GM12878 (cell line): ENCODE measurements around the gene VPS18. TPM values are rescaled to one million over a fixed set of nuclear protein-coding genes. Genes with fewer than 3 reads are reported as not detected.

Source experiments
- BMI1 ChIP-seq: fragments of 450-650 bp; IDR thresholded peaks from 2 replicates; pipeline ENCODE4 v1.6.1; 2016; ENCODE audit warnings: mild to moderate bottlenecking, moderate library complexity, borderline replicate concordance
- CBX5 ChIP-seq: sonication (generic); IDR thresholded peaks from 2 replicates; pipeline ENCODE4 v1.6.1; 2016; ENCODE audit warnings: low read depth, moderate library complexity, mild to moderate bottlenecking, inconsistent platforms
- CREB1 ChIP-seq: IDR thresholded peaks from 2 replicates; pipeline ENCODE4 v1.6.1; 2012; ENCODE audit warnings: low read depth, mild to moderate bottlenecking, inconsistent platforms
- DPF2 ChIP-seq: fragments of 450-650 bp; IDR thresholded peaks from 2 replicates; pipeline ENCODE4 v1.6.1; 2017; ENCODE audit warnings: mild to moderate bottlenecking
- EED ChIP-seq: sonication (generic); IDR thresholded peaks from 2 replicates; pipeline ENCODE4 v1.6.1; 2016; ENCODE audit warnings: antibody characterized with exemption, low read depth
- FOS ChIP-seq: IDR thresholded peaks from 3 replicates; pipeline ENCODE4 v1.6.1; 2011; ENCODE audit warnings: borderline replicate concordance; ENCODE audit not compliant: insufficient read length; ENCODE audit errors: extremely low read depth
- NBN ChIP-seq: fragments of 450-650 bp; IDR thresholded peaks from 2 replicates; pipeline ENCODE4 v1.6.1; 2016
- PAX8 ChIP-seq: fragments of 450-650 bp; IDR thresholded peaks from 2 replicates; pipeline ENCODE4 v1.6.1; 2017; ENCODE audit warnings: mild to moderate bottlenecking, moderate library complexity
- PML ChIP-seq: IDR thresholded peaks from 2 replicates; pipeline ENCODE4 v1.6.1; 2012; ENCODE audit warnings: low read length, inconsistent platforms
- SREBF1 ChIP-seq: IDR thresholded peaks from 2 replicates; pipeline ENCODE4 v1.6.1; 2012; ENCODE audit warnings: mild to moderate bottlenecking, low read length
- TCF7 ChIP-seq: IDR thresholded peaks from 2 replicates; pipeline ENCODE4 v1.6.1; 2014; ENCODE audit warnings: antibody characterized with exemption, borderline replicate concordance
- polyA plus RNA-seq, 11 experiments: library from polyadenylated mRNA; depleted of rRNA in 4 of 11; unstranded in 6 of 11; stranded (reverse) in 5 of 11; fragments of >200 nt; fragmentation: Nextera tagmentation in 4 of 11; fragmentation: Illumina TruSeq in 1 of 11; extraction: Ambion mirVana in 4 of 11; extraction: Trizol in 1 of 11; gene quantifications; 1 replicate in 1 of 11; 2 replicates in 10 of 11; pipeline versions ENCODE4 v1.2.1 to v1.2.3, GENCODE V29; 2011 to 2016; ENCODE audit warnings: inconsistent platforms in 2 of 11, missing spikeins in 2 of 11, low read depth in 1 of 11
- total RNA-seq, 4 experiments: library from RNA; depleted of rRNA in 3 of 4; stranded (reverse); fragments of >200 nt in 3 of 4; fragmentation: Illumina TruSeq in 1 of 4; extraction: Trizol in 1 of 4; gene quantifications; 2 replicates each; pipeline versions ENCODE4 v1.2.1 to v1.2.3, GENCODE V29; 2013 to 2021
- TF ChIP-seq, protein P1 (sequence below): fragments of 150-350 bp; IDR thresholded peaks from 2 replicates; pipeline ENCODE4 v1.6.1; 2016; ENCODE audit warnings: low read depth, low read length
- TF ChIP-seq, protein P2 (sequence below): fragments of 150-350 bp; IDR thresholded peaks from 2 replicates; pipeline ENCODE4 v1.6.1; 2014; ENCODE audit warnings: mild to moderate bottlenecking, low read depth, low read length
- TF ChIP-seq, protein P3 (sequence below): IDR thresholded peaks from 2 replicates; pipeline ENCODE4 v1.6.1; 2011; ENCODE audit warnings: borderline replicate concordance, low read depth, mild to moderate bottlenecking, moderate library complexity, mixed read lengths, low read length; ENCODE audit not compliant: insufficient read depth; ENCODE audit errors: extremely low read length
- TF ChIP-seq, protein P4 (sequence below): fragments of 450-650 bp; IDR thresholded peaks from 2 replicates; pipeline ENCODE4 v1.6.1; 2017; ENCODE audit warnings: antibody characterized with exemption, mild to moderate bottlenecking, moderate library complexity
- TF ChIP-seq, protein P5 (sequence below): fragments of 450-650 bp; IDR thresholded peaks from 2 replicates; pipeline ENCODE4 v1.6.1; 2016; ENCODE audit warnings: mild to moderate bottlenecking

VPS18 gene
- total and polyA plus RNA-seq, 10 of the 15 experiments (the other 5 are each of a cell fraction or from before 2014, with no cell fraction given) = 0.71 to 20.4 (median 10.6) TPM

DNA sequence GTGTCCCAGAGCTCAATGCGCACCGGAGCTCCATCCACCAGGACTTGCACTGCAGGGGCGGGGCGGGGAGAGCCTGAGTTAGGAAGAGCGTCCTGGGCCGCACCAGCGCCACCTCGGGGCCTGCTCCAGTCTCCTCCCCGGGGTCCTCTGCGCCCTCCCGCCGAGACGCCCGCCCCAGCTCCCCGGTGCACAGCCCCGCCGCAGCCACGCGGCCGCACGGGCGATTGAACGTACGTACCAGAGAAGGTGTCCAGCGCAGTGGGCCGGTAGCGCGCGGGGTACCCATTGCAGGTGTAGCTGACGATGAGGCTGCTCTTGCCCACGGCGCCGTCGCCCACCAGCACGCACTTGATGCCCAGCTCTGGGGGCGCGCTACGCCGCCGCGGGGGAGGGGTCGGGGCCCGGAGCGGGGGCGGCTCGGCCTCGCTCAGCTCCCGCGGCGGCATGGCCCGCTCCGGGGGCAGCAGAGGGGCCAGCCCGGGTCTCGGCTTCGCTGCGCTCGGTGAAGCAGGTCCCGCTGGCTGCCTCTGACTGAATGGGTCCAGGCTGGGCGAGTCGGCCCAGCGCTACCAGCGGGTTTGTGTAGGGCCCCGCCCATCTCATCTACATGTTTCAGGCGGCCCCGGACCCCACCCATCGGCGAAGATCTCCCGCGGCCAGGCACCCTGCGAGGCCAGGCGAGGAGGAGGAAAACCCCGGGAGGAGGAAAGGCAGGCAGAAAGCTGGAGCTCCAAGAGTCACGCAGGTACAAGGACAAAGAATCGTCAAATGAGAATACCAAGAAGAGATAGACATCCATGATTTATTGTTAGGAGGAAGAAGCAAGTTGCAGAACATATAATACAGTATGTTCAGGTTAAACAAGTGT lies 20.3 kb upstream of the VPS18 start, which contains the start of gene RHOV (continued):
- TF ChIP-seq PML (no peak), CREB1 (no peak), BMI1 (no peak), PAX8 (no peak), FOS (no peak), CBX5 (no peak), DPF2 (peak; percentile 73), SREBF1 (no peak), EED (peak; percentile 39; the same call in 1 of the 2 replicates), NBN (no peak; the same call in 1 of the 2 replicates), TCF7 (no peak)
- TF ChIP-seq, protein P1, sequence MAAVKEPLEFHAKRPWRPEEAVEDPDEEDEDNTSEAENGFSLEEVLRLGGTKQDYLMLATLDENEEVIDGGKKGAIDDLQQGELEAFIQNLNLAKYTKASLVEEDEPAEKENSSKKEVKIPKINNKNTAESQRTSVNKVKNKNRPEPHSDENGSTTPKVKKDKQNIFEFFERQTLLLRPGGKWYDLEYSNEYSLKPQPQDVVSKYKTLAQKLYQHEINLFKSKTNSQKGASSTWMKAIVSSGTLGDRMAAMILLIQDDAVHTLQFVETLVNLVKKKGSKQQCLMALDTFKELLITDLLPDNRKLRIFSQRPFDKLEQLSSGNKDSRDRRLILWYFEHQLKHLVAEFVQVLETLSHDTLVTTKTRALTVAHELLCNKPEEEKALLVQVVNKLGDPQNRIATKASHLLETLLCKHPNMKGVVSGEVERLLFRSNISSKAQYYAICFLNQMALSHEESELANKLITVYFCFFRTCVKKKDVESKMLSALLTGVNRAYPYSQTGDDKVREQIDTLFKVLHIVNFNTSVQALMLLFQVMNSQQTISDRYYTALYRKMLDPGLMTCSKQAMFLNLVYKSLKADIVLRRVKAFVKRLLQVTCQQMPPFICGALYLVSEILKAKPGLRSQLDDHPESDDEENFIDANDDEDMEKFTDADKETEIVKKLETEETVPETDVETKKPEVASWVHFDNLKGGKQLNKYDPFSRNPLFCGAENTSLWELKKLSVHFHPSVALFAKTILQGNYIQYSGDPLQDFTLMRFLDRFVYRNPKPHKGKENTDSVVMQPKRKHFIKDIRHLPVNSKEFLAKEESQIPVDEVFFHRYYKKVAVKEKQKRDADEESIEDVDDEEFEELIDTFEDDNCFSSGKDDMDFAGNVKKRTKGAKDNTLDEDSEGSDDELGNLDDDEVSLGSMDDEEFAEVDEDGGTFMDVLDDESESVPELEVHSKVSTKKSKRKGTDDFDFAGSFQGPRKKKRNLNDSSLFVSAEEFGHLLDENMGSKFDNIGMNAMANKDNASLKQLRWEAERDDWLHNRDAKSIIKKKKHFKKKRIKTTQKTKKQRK = no peak
- TF ChIP-seq, protein P2, sequence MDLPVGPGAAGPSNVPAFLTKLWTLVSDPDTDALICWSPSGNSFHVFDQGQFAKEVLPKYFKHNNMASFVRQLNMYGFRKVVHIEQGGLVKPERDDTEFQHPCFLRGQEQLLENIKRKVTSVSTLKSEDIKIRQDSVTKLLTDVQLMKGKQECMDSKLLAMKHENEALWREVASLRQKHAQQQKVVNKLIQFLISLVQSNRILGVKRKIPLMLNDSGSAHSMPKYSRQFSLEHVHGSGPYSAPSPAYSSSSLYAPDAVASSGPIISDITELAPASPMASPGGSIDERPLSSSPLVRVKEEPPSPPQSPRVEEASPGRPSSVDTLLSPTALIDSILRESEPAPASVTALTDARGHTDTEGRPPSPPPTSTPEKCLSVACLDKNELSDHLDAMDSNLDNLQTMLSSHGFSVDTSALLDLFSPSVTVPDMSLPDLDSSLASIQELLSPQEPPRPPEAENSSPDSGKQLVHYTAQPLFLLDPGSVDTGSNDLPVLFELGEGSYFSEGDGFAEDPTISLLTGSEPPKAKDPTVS = no peak
- TF ChIP-seq, protein P3, sequence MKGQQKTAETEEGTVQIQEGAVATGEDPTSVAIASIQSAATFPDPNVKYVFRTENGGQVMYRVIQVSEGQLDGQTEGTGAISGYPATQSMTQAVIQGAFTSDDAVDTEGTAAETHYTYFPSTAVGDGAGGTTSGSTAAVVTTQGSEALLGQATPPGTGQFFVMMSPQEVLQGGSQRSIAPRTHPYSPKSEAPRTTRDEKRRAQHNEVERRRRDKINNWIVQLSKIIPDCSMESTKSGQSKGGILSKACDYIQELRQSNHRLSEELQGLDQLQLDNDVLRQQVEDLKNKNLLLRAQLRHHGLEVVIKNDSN = no peak
- TF ChIP-seq, protein P4, sequence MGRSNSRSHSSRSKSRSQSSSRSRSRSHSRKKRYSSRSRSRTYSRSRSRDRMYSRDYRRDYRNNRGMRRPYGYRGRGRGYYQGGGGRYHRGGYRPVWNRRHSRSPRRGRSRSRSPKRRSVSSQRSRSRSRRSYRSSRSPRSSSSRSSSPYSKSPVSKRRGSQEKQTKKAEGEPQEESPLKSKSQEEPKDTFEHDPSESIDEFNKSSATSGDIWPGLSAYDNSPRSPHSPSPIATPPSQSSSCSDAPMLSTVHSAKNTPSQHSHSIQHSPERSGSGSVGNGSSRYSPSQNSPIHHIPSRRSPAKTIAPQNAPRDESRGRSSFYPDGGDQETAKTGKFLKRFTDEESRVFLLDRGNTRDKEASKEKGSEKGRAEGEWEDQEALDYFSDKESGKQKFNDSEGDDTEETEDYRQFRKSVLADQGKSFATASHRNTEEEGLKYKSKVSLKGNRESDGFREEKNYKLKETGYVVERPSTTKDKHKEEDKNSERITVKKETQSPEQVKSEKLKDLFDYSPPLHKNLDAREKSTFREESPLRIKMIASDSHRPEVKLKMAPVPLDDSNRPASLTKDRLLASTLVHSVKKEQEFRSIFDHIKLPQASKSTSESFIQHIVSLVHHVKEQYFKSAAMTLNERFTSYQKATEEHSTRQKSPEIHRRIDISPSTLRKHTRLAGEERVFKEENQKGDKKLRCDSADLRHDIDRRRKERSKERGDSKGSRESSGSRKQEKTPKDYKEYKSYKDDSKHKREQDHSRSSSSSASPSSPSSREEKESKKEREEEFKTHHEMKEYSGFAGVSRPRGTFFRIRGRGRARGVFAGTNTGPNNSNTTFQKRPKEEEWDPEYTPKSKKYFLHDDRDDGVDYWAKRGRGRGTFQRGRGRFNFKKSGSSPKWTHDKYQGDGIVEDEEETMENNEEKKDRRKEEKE = no peak
- TF ChIP-seq, protein P5, sequence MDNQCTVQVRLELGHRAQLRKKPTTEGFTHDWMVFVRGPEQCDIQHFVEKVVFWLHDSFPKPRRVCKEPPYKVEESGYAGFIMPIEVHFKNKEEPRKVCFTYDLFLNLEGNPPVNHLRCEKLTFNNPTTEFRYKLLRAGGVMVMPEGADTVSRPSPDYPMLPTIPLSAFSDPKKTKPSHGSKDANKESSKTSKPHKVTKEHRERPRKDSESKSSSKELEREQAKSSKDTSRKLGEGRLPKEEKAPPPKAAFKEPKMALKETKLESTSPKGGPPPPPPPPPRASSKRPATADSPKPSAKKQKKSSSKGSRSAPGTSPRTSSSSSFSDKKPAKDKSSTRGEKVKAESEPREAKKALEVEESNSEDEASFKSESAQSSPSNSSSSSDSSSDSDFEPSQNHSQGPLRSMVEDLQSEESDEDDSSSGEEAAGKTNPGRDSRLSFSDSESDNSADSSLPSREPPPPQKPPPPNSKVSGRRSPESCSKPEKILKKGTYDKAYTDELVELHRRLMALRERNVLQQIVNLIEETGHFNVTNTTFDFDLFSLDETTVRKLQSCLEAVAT = no peak
